Skeletal muscle tissue (tissue), 4 donors: ENCODE measurements around the gene PRELID2. TPM values are rescaled to one million over a fixed set of nuclear protein-coding genes. Genes with fewer than 3 reads are reported as not detected.
"Not testable (repeated sequence)": the region's sequence is repeated elsewhere in the genome, so short reads cannot be mapped to it uniquely, and the experiment has no call there.

Experiments used
- H3K27ac ChIP-seq: one replicate; pipeline ENCODE4 v1.7.0; 2013; ENCODE audit warnings: mild to moderate bottlenecking, low read depth, low read length, inconsistent platforms
- H3K27me3 ChIP-seq, 3 donors: one replicate each; pipeline ENCODE4 v1.7.0; 2013; ENCODE audit warnings: low read length in 3 of 3; ENCODE audit not compliant: control insufficient read depth in 3 of 3, insufficient read depth in 3 of 3
- H3K36me3 ChIP-seq, 3 donors: one replicate each; pipeline ENCODE4 v1.7.0; 2013; ENCODE audit warnings: low read length in 3 of 3; ENCODE audit not compliant: control insufficient read depth in 3 of 3, insufficient read depth in 3 of 3
- H3K4me1 ChIP-seq, 3 donors: one replicate each; pipeline ENCODE4 v1.7.0; 2013; ENCODE audit warnings: low read length in 3 of 3, mild to moderate bottlenecking in 3 of 3; ENCODE audit not compliant: control insufficient read depth in 3 of 3, insufficient read depth in 3 of 3
- H3K4me3 ChIP-seq, 3 donors: one replicate each; pipeline ENCODE4 v1.7.0; 2013; ENCODE audit warnings: low read length in 3 of 3
- H3K9ac ChIP-seq, 3 donors: one replicate each; pipeline ENCODE4 v1.7.0; 2013; ENCODE audit warnings: low read length in 3 of 3, mild to moderate bottlenecking in 3 of 3, moderate library complexity in 2 of 3, low read depth in 1 of 3
- H3K9me3 ChIP-seq, 3 donors: one replicate each; pipeline ENCODE4 v1.7.0; 2013; ENCODE audit warnings: low read length in 3 of 3; ENCODE audit not compliant: control insufficient read depth in 3 of 3
- total RNA-seq: library from RNA; depleted of rRNA; stranded (reverse); fragments of >200 nt; gene quantifications from one replicate; pipeline ENCODE4 v1.2.3, GENCODE V29; 2014
- donor health status: Osteomylitis.

The PRELID2 gene
- 59.5 TPM for total RNA-seq

- Histone ChIP-seq H3K36me3 (no peaks in the 10 kb centered on the region), H3K4me3 (peak within 1 kb of the TSS; percentile 84 to 89 (median 85)), H3K9me3 (no peaks in the 10 kb centered on the region), H3K9ac (peak within 1 kb of the TSS; percentile 82 to 86 (median 82)), H3K4me1 (peaks cover 7 to 14% (median 14%) of the 10 kb centered on the region in 3 donors), H3K27me3 (no peaks in the 10 kb centered on the region), H3K27ac (peak within 1 kb of the TSS; percentile 62)
These were observed at the start of gene PRELID2 for GRCh38 chr5:145834917-145835847. TSS of gene PRELID2 (minus strand) at chr5:145835342. CDS start at chr5:145835251, 91 bp downstream.

DNA sequence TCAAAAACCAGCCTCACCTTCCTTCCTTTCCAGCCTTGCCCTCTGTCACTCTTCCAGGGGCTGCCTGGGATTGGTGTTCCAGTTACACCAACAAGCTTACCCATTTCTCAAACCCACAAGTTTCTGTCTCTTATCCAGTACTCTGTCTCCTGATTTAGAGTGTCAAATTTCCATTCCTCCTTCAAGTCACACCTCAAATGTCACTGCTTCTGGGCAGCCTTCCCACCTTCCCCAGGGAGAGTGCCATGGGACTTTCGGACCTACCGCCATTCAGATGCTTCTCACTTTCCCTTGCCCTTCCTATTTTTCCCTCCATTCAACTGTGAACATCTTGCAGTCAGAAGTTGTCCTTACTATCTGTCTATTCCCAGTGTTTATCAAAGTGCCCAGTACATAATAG is 39.6 kb upstream of the PRELID2 start:
- Histone ChIP-seq H3K9me3 (no peaks in the 10 kb centered on the region), H3K4me3 (no peak overlapping the region), H3K27ac (no peak overlapping the region), H3K4me1 (no peaks in the 10 kb centered on the region), H3K36me3 (no peaks in the 10 kb centered on the region), H3K27me3 (no peaks in the 10 kb centered on the region), H3K9ac (no peak overlapping the region)

GRCh38 chr5:145872914-145873313 is 37.8 kb upstream of the PRELID2 start, which contains the start of gene GRXCR2:
TSS of gene GRXCR2 (minus strand) at chr5:145873014. CDS start at chr5:145872968, 46 bp downstream.
- Histone ChIP-seq H3K36me3 (no peaks in the 10 kb centered on the region), H3K27ac (no peak within 1 kb of the TSS), H3K27me3 (no peaks in the 10 kb centered on the region), H3K4me3 (no peak within 1 kb of the TSS), H3K9me3 (no peaks in the 10 kb centered on the region), H3K4me1 (no peaks in the 10 kb centered on the region), H3K9ac (no peak within 1 kb of the TSS)

- H3K27me3 ChIP-seq: no peaks in the 10 kb centered on the region
- no peaks in the 10 kb centered on the region for H3K36me3 ChIP-seq
- no peak overlapping the region for H3K27ac ChIP-seq
- no peaks in the 10 kb centered on the region for H3K4me1 ChIP-seq
- H3K4me3 ChIP-seq: no peak overlapping the region
- no peak overlapping the region for H3K9ac ChIP-seq
- no peaks in the 10 kb centered on the region for H3K9me3 ChIP-seq
These were observed 37.3 kb upstream of the PRELID2 start for GRCh38 chr5:145872486-145872885.

- Histone ChIP-seq H3K9me3 (no peaks in the 10 kb centered on the region), H3K27ac (no peak overlapping the region), H3K36me3 (no peaks in the 10 kb centered on the region), H3K27me3 (no peaks in the 10 kb centered on the region), H3K4me3 (no peak overlapping the region), H3K4me1 (no peaks in the 10 kb centered on the region), H3K9ac (no peak overlapping the region)
These were observed 34.6 kb upstream of the PRELID2 start for GRCh38 chr5:145869753-145870152.

DNA sequence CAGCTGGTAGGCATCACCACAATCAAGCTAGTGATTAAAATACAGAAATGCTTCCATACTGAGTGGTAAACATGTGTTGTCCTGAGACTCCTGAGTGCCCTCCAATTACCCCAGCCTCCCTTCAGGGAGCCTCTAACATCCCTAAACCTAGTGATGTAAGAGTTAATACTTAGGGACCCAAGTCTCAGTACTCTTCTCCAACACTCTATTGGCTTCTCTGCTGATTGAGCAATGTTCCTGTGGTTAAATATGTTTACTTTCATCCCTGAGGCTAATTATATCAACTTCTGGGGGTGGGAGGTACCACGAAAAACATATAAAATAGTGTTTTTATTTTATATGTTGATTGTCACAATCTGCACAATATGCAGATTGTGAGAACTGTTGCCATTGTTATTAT is 32.7 kb upstream of the PRELID2 start:
- Histone ChIP-seq H3K9ac (no peak overlapping the region), H3K4me1 (no peaks in the 10 kb centered on the region), H3K36me3 (no peaks in the 10 kb centered on the region), H3K4me3 (no peak overlapping the region), H3K9me3 (no peaks in the 10 kb centered on the region), H3K27me3 (no peaks in the 10 kb centered on the region), H3K27ac (no peak overlapping the region)

DNA sequence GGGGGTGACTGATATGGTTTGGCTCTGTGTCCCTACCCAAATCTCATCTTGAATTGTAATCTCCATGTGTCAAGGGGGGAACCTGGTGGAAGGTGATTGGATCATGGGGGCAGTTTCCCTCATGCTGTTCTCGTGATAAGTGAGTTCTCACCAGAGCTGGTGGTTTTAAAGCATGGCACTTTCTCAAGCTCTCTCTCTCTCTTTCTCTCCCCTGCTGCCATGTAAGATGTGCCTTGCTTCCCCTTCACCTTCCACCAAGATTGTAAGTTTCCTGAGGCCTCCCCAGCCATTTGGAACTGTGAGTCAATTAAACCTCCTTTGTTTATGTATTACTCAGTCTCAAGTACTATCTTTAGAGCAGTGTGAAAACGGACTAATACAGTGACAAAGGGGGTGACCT is 29.3 kb upstream of the PRELID2 start:
- not testable (repeated sequence) for H3K27ac ChIP-seq, H3K36me3 ChIP-seq, H3K9ac ChIP-seq, H3K9me3 ChIP-seq, H3K27me3 ChIP-seq, H3K4me1 ChIP-seq, H3K4me3 ChIP-seq

DNA sequence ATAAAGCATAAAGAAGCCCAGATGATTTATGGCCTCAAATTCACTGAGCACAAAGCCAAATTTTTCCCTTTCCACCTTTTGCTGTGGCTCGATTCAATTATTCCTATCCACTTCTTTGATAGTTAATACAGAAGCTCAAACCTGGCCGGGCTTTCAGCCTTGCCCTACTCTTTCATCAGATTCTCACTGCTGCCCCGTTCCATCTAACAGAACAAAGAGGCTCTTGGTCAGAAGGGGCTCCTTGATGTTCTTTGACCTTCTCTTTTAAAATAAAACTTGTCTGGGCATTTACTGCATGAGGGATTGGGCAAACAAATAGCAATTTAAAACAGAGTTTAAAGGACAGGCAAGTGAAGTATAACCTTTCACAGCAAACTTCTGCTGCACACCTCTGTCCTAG is 27.9 kb upstream of the PRELID2 start:
- Histone ChIP-seq H3K9me3 (no peaks in the 10 kb centered on the region), H3K36me3 (no peaks in the 10 kb centered on the region), H3K4me3 (no peak overlapping the region), H3K9ac (no peak overlapping the region), H3K27ac (no peak overlapping the region), H3K4me1 (no peaks in the 10 kb centered on the region), H3K27me3 (no peaks in the 10 kb centered on the region)

DNA sequence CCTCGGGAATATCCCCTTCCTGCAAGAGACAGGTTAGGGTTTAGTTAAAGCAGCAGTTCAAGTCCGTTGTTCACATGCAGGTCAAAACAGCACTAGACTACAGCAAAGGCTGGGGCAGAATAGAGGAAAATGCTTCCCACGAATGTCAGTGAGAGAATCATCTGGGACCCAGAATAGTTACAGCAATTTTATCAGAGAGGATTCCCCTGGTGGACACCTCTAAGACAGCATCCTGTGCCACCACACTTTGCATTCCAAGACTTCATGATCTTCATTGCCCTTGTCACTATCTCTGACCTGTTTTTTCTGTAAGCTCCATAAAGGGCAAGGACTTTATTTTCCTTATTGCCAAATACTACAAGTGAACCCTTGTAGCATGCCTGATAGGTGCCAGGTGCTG is 24.8 kb upstream of the PRELID2 start:
- no peak overlapping the region for H3K4me3 ChIP-seq
- no peaks in the 10 kb centered on the region for H3K9me3 ChIP-seq
- no peaks in the 10 kb centered on the region for H3K27me3 ChIP-seq
- no peak overlapping the region for H3K9ac ChIP-seq
- no peak overlapping the region for H3K27ac ChIP-seq
- peaks cover 7 to 12% (median 11%) of the 10 kb centered on the region in 3 donors for H3K4me1 ChIP-seq
- H3K36me3 ChIP-seq: no peaks in the 10 kb centered on the region

DNA sequence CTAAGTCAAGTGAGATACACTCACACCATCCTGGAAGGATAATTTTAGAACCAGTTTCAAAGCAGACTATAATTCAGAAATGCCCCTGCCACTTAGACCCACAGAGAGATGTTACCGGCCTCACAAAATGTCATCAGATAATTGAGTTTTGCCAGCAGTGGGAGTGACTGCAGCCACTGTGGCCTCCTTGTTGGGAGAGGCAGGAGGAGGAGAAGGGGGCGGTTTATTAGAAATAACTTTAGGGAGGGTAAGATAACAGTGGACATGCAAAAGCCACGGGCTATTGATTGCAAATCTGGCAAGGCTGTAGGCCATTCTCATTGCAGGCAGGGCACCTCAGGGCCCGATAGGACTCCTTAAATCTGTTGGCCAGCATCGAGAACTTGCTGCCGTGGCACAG is 24.3 kb upstream of the PRELID2 start:
- Histone ChIP-seq H3K4me3 (no peak overlapping the region), H3K36me3 (no peaks in the 10 kb centered on the region), H3K4me1 (peaks cover 11 to 12% (median 11%) of the 10 kb centered on the region in 3 donors), H3K27ac (no peak overlapping the region), H3K9me3 (no peaks in the 10 kb centered on the region), H3K9ac (no peak overlapping the region), H3K27me3 (no peaks in the 10 kb centered on the region)
